ENCODE measurements around the gene CLIC5.

The CLIC5 gene

GRCh38 chr6:45899683-45899946 lies 116.0 kb downstream of the CLIC5 start:
- H2AFZ ChIP-seq: no peak overlapping the region
- H3K4me3 ChIP-seq (ENCODE audit: low read depth, low read length): no peak overlapping the region
- no peak overlapping the region for H3K27ac ChIP-seq
- H3K4me1 ChIP-seq: no peaks in the 10 kb centered on the region
- H3K79me2 ChIP-seq: no peaks in the 10 kb centered on the region
- H3K9me3 ChIP-seq (ENCODE audit: control insufficient read depth, low read length): no peaks in the 10 kb centered on the region
- no peaks in the 10 kb centered on the region for H3K36me3 ChIP-seq (ENCODE audit: control insufficient read depth, insufficient read depth, low read length)
- H3K9ac ChIP-seq: no peak overlapping the region
- no peak overlapping the region for H3K4me2 ChIP-seq (ENCODE audit: low read length)
- no peak for TF ChIP-seq CTCF (IDR thresholded peaks at IDR 0.05)
- no peaks in the 10 kb centered on the region for H3K27me3 ChIP-seq (ENCODE audit: control insufficient read depth, insufficient read depth, low read length)

GRCh38 chr6:45898941-45899682 lies 116.5 kb downstream of the CLIC5 start:
- H3K9ac ChIP-seq: no peak overlapping the region
- no peak overlapping the region for H3K27ac ChIP-seq
- H3K27me3 ChIP-seq (ENCODE audit: control insufficient read depth, insufficient read depth, low read length): no peaks in the 10 kb centered on the region
- no peaks in the 10 kb centered on the region for H3K36me3 ChIP-seq (ENCODE audit: control insufficient read depth, insufficient read depth, low read length)
- no peaks in the 10 kb centered on the region for H3K79me2 ChIP-seq
- no peaks in the 10 kb centered on the region for H3K4me1 ChIP-seq
- TF ChIP-seq CTCF (IDR thresholded peaks at IDR 0.05): no peak
- no peak overlapping the region for H2AFZ ChIP-seq
- no peak overlapping the region for H3K4me3 ChIP-seq (ENCODE audit: low read depth, low read length)
- no peaks in the 10 kb centered on the region for H3K9me3 ChIP-seq (ENCODE audit: control insufficient read depth, low read length)
- H3K4me2 ChIP-seq (ENCODE audit: low read length): no peak overlapping the region

- TF ChIP-seq CTCF (IDR thresholded peaks at IDR 0.05): no peak
- Histone ChIP-seq H2AFZ (no peak overlapping the region), H3K27me3 (ENCODE audit: control insufficient read depth, insufficient read depth, low read length) (no peaks in the 10 kb centered on the region), H3K4me2 (ENCODE audit: low read length) (no peak overlapping the region), H3K4me1 (no peaks in the 10 kb centered on the region), H3K36me3 (ENCODE audit: control insufficient read depth, insufficient read depth, low read length) (no peaks in the 10 kb centered on the region), H3K4me3 (ENCODE audit: low read depth, low read length) (no peak overlapping the region), H3K79me2 (no peaks in the 10 kb centered on the region), H3K9me3 (ENCODE audit: control insufficient read depth, low read length) (no peaks in the 10 kb centered on the region), H3K9ac (no peak overlapping the region), H3K27ac (no peak overlapping the region)
Measured at GRCh38 chr6:45896783-45897441, 118.7 kb downstream of the CLIC5 start.

GRCh38 chr6:45895569-45895968 lies 120.1 kb downstream of the CLIC5 start:
- Histone ChIP-seq H3K4me1 (no peaks in the 10 kb centered on the region), H3K27ac (no peak overlapping the region), H3K9me3 (ENCODE audit: control insufficient read depth, low read length) (no peaks in the 10 kb centered on the region), H2AFZ (no peak overlapping the region), H3K36me3 (ENCODE audit: control insufficient read depth, insufficient read depth, low read length) (no peaks in the 10 kb centered on the region), H3K4me2 (ENCODE audit: low read length) (no peak overlapping the region), H3K9ac (no peak overlapping the region), H3K4me3 (ENCODE audit: low read depth, low read length) (no peak overlapping the region), H3K27me3 (ENCODE audit: control insufficient read depth, insufficient read depth, low read length) (no peaks in the 10 kb centered on the region), H3K79me2 (no peaks in the 10 kb centered on the region)
- no peak for TF ChIP-seq CTCF (IDR thresholded peaks at IDR 0.05)

Measured in parathyroid adenoma (tissue), 2 donors.